ENCODE data around the gene CACHD1. TPM values are rescaled to one million over a fixed set of nuclear protein-coding genes. Genes with fewer than 3 reads are reported as not detected.

The CACHD1 gene
- total RNA-seq, 1 donor from 2014 or later, result 32.0 TPM

DNA sequence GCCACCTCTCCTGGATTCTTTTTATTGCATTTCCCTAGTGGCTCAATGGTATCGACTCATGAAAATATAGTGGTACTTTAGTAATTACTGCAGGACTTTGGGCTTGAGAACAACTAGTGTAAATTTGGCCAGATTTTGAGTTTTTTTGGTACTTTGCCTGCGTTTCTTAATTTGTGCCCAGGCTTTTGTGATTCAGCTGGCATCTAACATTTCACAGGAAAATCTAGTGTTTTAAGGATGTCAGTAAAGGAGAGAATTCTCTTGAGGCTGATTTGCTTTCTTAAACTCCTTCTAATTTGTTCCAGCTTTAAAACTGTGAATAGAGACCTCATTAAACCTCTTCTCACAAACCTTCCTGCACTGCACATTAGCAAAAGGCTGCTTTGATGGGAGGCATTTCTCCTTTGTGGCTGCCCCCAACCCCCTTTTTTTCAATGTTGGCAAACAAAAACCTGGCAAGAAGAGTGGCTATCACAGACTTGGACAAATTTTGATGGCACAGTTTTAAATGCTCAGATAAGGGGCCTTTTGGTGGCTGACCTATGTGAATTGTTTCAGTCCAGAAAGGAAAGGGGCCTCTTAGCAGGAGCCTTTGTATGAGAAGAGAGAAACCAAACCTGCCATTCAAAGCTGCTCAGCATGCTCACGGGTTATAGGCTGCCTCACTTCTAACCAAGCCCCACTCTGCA lies 161.6 kb downstream of the CACHD1 start:
- peaks cover 22% of the 10 kb centered on the region for H3K36me3 ChIP-seq
- no peak for ATAC-seq
- no peaks in the 10 kb centered on the region for H3K27me3 ChIP-seq (ENCODE audit: low read depth)
- no peak for DNase-seq
- no peak overlapping the region for H3K27ac ChIP-seq
- no peak for TF ChIP-seq CTCF (IDR thresholded peaks at IDR 0.05)
- H3K9me3 ChIP-seq, result no peaks in the 10 kb centered on the region
- no peaks in the 10 kb centered on the region for H3K4me1 ChIP-seq
- intact Hi-C loops (cut with DNase I), result no loop called here
- H3K4me3 ChIP-seq, result no peak overlapping the region

DNA sequence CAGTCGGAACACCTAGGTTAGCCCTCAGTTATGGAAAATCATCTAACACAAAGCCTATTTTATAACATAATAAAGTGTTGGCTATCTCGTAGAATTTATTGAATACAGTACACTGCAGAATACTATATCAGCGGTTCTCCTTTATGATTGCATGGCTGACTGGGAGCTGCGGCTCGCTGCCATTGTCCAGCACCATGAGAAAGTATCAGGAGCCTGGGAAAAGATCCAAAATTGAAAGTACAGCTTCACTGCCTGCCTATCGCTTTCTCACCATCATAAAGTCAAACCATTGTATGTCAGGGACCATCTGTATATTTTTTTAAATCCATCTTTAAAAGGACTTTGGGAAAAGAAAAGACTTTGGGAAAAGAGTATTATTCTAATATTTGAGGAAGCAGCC lies 163.0 kb downstream of the CACHD1 start:
- Histone ChIP-seq H3K27me3 (ENCODE audit: low read depth) (no peaks in the 10 kb centered on the region), H3K4me1 (no peaks in the 10 kb centered on the region), H3K4me3 (no peak overlapping the region), H3K27ac (no peak overlapping the region), H3K36me3 (peaks cover 26% of the 10 kb centered on the region), H3K9me3 (no peaks in the 10 kb centered on the region)
- DNase-seq, result no peak
- intact Hi-C loops (cut with DNase I), result no loop called here
- no peak for TF ChIP-seq CTCF (IDR thresholded peaks at IDR 0.05)
- no peak for ATAC-seq

DNA sequence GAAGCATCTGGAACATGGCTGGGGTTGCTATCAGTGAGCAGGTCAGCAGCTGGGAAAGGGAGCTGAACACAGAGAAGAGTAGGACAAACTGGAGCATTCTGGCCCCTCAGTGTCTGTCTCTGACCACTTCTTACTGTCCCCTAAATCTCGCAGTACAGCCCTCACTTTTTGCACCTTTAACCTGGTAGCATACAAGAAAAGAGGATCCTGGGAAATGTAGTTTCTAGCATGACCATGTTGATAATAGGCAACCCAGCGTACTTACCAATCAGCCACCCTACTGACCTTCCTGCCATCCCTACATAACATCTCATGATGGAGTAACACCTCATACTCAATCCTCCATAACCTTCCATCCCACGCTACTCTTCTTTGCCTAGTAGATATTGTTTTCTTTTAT lies 175.8 kb downstream of the CACHD1 start:
- DNase-seq (no peak), ATAC-seq (no peak)
- Histone ChIP-seq H3K36me3 (peaks cover 26% of the 10 kb centered on the region), H3K27me3 (ENCODE audit: low read depth) (no peaks in the 10 kb centered on the region), H3K9me3 (no peaks in the 10 kb centered on the region), H3K4me1 (no peaks in the 10 kb centered on the region), H3K27ac (no peak overlapping the region), H3K4me3 (no peak overlapping the region)
- intact Hi-C loops (cut with DNase I), result no loop called here
- TF ChIP-seq CTCF (IDR thresholded peaks at IDR 0.05), result no peak

GRCh38 chr1:64650411-64650810 lies 180.5 kb downstream of the CACHD1 start:
- intact Hi-C loops (cut with DNase I), result no loop called here
- Histone ChIP-seq H3K9me3 (no peaks in the 10 kb centered on the region), H3K27me3 (ENCODE audit: low read depth) (no peaks in the 10 kb centered on the region), H3K4me1 (no peaks in the 10 kb centered on the region), H3K4me3 (no peak overlapping the region), H3K27ac (no peak overlapping the region), H3K36me3 (peaks cover 12% of the 10 kb centered on the region)
- no peak for TF ChIP-seq CTCF (IDR thresholded peaks at IDR 0.05)
- ATAC-seq, result no peak
- DNase-seq, result no peak

DNA sequence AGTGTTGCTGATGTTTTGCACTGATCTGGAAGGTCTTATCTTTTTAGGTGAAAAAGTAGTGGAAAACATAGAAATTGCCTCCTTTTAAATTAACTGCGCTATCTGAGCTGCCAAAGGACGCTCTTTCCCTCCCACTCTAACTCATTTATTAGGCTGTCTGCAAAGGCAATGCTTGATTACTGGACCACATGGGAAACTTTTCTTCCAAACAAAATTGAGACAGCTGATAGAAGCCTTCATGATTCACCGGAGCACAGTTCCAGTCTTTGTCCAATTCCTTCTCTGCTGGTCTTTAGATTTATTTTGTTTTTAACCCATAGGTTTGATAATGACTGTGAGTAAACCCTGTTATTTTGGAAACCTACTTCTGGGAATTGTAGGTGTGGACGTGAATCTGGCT lies 181.9 kb downstream of the CACHD1 start:
- Histone ChIP-seq H3K9me3 (no peaks in the 10 kb centered on the region), H3K36me3 (peaks cover 18% of the 10 kb centered on the region), H3K4me3 (no peak overlapping the region), H3K27me3 (ENCODE audit: low read depth) (no peaks in the 10 kb centered on the region), H3K4me1 (no peaks in the 10 kb centered on the region), H3K27ac (no peak overlapping the region)
- no peak for TF ChIP-seq CTCF (IDR thresholded peaks at IDR 0.05)
- DNase-seq (no peak), ATAC-seq (no peak)
- intact Hi-C loops (cut with DNase I), result no loop called here
